ENCODE measurements around the gene MAST4.
A peak's percentile ranks its signal among the peaks of the same experiment; 100 is the strongest.

MAST4 gene

DNA sequence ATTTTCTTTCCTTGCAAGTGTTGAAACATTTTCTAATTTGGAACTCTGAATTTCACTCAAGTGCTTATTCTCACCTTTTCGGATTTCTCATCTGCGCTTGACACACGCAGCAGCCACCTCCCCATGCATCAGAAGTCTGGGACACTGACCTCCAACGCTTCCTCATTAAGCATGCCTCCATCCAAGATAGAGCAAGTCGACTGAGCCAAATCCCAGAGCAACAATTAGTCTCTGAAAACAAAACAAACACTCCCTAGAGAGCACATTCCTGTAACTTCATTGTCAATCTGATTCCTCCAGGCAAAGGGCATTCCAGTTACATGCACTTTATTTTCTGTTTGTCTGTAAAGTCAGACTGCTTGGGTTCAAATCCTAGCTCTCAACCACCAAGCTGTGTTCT, 594.7 kb downstream of the MAST4 start:
- ATAC-seq (replicated peaks) (no peak), DNase-seq (no peak)
- peaks cover 4% of the 10 kb centered on the region for H3K36me3 Mint-ChIP-seq (ENCODE audit: insufficient read depth)
- H3K9me3 Mint-ChIP-seq: no peaks in the 10 kb centered on the region
- H3K4me3 Mint-ChIP-seq: no peak overlapping the region
- no peak overlapping the region for H3K27ac Mint-ChIP-seq
- peaks cover 18 to 24% of the 10 kb centered on the region in 2 donors for H3K4me1 Mint-ChIP-seq (ENCODE audit: low read depth in 2 of 2)
- H3K27me3 Mint-ChIP-seq: no peaks in the 10 kb centered on the region

DNA sequence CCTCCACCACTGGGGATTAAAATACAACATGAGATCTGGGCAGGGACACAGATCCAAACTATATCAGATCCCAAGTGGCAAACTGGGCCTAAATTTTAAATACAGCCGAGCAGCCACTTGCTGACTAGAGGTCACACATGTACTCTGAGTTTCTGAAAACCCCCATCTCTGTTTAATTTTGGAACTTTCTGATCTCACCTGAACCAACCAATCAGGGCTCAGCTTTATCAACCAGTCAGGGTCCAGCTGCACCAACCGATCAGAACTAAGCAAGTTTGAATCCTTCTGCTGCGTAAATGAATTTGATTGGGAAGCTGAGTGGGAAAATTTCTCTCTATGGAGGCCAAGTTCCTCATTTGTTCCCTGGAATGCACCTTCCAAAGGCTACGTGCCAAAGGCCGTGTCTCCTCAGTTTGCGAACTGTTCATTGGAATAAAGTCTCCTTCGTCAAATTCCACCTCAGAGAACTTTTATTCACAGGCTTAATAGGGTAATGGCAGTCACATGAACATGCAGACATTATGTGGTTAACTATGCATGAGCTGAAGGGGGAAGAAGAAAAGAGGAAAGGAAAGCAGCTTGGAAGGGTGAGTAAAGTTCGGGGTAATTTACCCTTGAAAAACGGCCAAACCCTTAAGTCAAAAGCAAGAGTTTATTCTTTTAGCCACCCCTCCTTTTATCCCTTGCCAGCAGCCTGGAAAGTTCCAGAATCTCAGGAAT, 596.7 kb downstream of the MAST4 start:
- H3K27me3 Mint-ChIP-seq: no peaks in the 10 kb centered on the region
- peaks cover 7 to 16% of the 10 kb centered on the region in 2 donors for H3K4me1 Mint-ChIP-seq (ENCODE audit: low read depth in 2 of 2)
- DNase-seq (no peak), ATAC-seq (replicated peaks) (peak; percentile 35)
- H3K4me3 Mint-ChIP-seq: no peak overlapping the region
- peaks cover 4% of the 10 kb centered on the region for H3K36me3 Mint-ChIP-seq (ENCODE audit: insufficient read depth)
- no peak overlapping the region for H3K27ac Mint-ChIP-seq
- no peaks in the 10 kb centered on the region for H3K9me3 Mint-ChIP-seq

DNA sequence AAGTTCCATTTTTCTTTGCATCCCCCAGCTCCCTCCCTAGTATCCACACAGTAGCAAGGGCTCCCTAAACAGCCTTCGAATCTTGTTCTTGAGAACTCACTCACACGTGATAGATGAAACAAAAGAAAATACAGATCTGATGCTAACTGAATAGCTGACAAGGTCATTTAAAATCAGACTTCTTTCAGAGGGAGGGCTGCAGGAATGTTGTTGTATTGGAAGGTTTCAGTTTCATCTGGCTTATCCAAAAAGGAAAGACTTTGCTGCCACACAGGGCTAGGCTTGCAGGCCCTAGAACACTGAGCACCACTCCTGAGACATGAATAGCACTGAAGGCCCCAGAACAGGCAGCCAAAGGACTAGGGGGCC, 597.2 kb downstream of the MAST4 start:
- ATAC-seq (replicated peaks) (no peak), DNase-seq (no peak)
- Mint-ChIP-seq H3K9me3 (no peaks in the 10 kb centered on the region), H3K36me3 (ENCODE audit: insufficient read depth) (peaks cover 4% of the 10 kb centered on the region), H3K27me3 (no peaks in the 10 kb centered on the region), H3K27ac (no peak overlapping the region), H3K4me1 (ENCODE audit: low read depth in 2 of 2) (peaks cover 7 to 12% of the 10 kb centered on the region in 2 donors), H3K4me3 (no peak overlapping the region)

DNA sequence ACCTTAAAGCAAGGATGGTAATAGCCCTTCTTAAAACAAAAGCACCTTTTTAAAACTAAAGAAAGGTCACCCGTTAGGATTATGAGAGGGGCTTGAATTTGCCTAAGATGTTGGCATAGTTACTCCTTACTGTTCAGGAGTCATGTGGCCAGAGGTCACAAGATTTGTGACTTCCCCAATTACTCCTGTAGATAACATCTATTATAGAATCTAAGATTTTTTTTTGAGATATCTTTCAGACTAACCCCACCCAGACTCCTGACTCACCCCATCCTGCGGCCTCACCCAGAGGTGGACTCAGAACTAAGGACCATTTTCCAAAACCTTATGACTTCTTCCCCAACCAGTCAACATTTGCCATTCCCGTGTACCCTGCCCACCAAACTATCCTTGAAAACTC, 598.0 kb downstream of the MAST4 start:
- ATAC-seq (replicated peaks): peak; percentile 24
- Mint-ChIP-seq H3K4me1 (ENCODE audit: low read depth in 2 of 2) (peaks cover 7 to 14% of the 10 kb centered on the region in 2 donors), H3K27ac (no peak overlapping the region), H3K27me3 (no peaks in the 10 kb centered on the region), H3K36me3 (ENCODE audit: insufficient read depth) (peaks cover 4% of the 10 kb centered on the region), H3K4me3 (peak overlapping the region in 1 of 2 donors; percentile 30), H3K9me3 (no peaks in the 10 kb centered on the region)
- DNase-seq: no peak

DNA sequence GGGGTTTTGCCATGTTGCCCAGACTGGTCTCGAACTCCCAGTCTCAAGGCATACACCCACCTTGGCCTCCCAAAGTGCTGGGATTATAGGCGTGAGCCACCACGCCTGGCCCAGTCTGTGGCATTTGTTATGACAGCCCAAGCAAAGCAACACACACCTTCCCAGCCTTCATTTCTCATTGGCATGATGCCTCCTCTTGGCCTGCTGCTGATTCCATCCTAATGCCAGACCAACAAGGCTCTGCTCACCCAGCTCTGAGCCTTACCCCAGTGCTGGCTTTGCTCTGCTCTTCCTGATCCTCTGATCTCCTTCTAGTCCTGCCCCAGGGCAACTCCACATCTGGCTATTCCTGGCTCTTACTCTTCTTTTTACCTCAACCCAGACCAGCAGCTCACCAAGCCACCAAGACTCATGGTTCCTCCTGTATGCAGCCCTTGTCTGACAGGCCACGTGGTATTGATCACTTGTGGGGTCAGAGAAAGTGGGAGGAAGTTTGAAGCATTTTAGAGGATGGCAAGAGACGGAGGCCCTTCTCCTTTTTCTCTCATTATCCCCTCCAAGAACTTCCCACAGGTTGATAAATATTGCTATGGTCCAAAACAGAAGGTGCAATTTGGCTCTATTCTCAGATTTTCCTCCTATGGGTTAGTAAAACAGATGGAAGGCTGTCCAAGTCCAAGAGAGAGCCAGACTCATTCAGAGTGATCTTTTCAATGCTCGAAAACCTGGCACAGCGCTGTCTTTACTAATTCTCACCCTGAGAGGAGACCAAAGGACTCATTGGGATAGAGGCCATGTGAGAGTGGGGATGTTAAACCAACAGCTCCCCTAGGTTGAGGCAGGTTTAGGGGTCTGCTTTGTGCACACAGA, 599.4 kb downstream of the MAST4 start:
- no peak for ATAC-seq (replicated peaks)
- Mint-ChIP-seq H3K4me3 (peak overlapping the region in 1 of 2 donors; percentile 17), H3K4me1 (ENCODE audit: low read depth in 2 of 2) (peaks cover 8 to 24% of the 10 kb centered on the region in 2 donors), H3K36me3 (ENCODE audit: insufficient read depth) (peaks cover 4% of the 10 kb centered on the region), H3K9me3 (no peaks in the 10 kb centered on the region), H3K27ac (no peak overlapping the region), H3K27me3 (no peaks in the 10 kb centered on the region)
- no peak for DNase-seq

DNA sequence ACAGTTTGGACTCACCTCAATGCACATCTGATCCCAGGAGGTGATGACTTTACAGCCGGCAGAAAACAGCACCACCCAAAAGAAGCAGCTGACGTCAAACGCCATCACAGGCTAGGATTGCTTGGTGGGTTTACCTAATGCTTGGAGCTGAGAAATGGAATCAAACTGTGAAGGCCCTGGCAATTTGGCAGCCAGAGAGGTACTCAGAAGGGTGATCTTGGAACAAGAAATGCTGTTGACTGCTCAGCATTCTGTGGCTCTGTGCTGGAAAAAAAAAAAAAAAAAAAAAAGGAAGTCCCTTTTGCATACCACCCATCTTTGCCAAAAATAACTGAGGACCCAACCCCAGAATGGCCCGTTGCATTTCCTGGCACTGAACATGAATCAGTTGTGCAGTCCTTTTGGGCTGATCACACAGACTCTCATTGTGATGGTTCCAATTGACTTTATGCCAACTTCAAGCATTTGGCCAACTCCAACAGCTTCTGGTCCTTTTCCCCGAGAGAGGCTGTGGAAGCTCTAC, 600.4 kb downstream of the MAST4 start, which contains the start of gene CD180:
Gene CD180 (minus strand): TSS at position 263 of the 523 bp plus-strand sequence. CDS start 158 bp downstream, at position 105.
- Mint-ChIP-seq H3K4me3 (peak within 1 kb of the TSS in 1 of 2 donors; percentile 17), H3K9me3 (no peaks in the 10 kb centered on the region), H3K27me3 (no peaks in the 10 kb centered on the region), H3K4me1 (ENCODE audit: low read depth in 2 of 2) (peaks cover 12 to 30% of the 10 kb centered on the region in 2 donors), H3K36me3 (ENCODE audit: insufficient read depth) (peaks cover 4% of the 10 kb centered on the region), H3K27ac (peak within 1 kb of the TSS in 1 of 2 donors; percentile 42)
- no peak for DNase-seq
- no peak for ATAC-seq (replicated peaks)

DNA sequence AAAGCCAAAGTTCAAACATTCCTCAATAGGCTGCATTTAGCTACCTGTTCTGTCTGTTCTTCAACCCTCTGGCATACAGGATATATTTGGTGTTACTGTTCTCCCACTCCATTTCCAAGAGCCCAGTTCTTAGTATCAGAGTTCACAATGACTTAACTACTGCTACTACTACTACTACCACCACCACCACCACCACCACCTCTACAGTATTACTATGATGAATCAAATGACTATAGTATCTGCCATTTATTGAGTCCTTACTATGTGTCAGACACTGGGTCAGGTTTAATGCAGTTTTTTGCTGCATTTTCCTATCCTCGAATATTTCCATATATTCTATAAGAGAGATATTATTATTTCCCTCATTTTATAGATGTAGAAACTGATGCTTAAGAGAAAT, 601.3 kb downstream of the MAST4 start:
- Mint-ChIP-seq H3K4me1 (ENCODE audit: low read depth in 2 of 2) (peaks cover 12 to 30% of the 10 kb centered on the region in 2 donors), H3K36me3 (ENCODE audit: insufficient read depth) (peaks cover 4% of the 10 kb centered on the region), H3K27ac (peak overlapping the region in 1 of 2 donors; percentile 42), H3K4me3 (no peak overlapping the region), H3K27me3 (no peaks in the 10 kb centered on the region), H3K9me3 (no peaks in the 10 kb centered on the region)
- ATAC-seq (replicated peaks) (no peak), DNase-seq (no peak)

DNA sequence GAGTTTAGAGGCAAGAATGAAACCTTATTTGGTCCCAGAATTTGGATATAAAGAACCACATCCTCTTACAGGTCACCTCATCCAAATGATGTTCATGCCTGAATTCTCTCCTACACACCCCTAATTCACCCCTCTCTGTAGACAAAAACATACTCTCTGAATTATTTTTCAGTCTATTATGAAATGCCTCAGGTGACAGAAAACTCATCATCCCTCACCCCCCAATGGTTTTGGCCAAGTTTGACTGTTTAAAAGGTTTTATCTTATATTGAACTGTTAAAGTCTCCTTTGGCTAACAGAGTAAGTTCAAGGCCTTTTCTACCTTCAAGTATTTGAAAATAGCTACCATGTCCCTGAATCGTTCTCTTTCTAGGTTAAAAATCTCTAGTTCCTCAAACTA, 602.7 kb downstream of the MAST4 start:
- Mint-ChIP-seq H3K27ac (peak overlapping the region in 1 of 2 donors; percentile 12), H3K4me1 (ENCODE audit: low read depth in 2 of 2) (peaks cover 12 to 30% of the 10 kb centered on the region in 2 donors), H3K4me3 (no peak overlapping the region), H3K27me3 (no peaks in the 10 kb centered on the region), H3K9me3 (no peaks in the 10 kb centered on the region), H3K36me3 (ENCODE audit: insufficient read depth) (peaks cover 4% of the 10 kb centered on the region)
- DNase-seq: no peak
- ATAC-seq (replicated peaks): no peak

DNA sequence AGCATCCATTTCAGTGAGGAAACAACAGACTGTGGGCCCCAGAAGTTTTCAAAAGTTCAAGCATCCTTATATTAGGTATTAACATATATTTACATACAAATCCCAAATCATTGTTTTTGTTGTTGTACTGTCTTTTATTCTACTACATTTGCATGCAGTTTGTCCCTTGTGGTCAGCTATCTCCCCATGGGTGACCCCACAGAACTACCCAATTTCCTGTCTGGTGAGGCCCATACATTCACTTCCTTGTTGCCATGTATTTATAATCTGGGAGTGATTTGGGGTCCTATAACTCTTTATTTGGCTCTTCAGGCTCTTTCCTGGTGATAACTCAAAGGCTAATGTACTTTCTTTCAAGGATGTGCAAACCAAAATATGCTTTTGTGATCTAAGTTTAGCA, 603.7 kb downstream of the MAST4 start:
- Mint-ChIP-seq H3K4me3 (no peak overlapping the region), H3K4me1 (ENCODE audit: low read depth in 2 of 2) (peaks cover 20 to 39% of the 10 kb centered on the region in 2 donors), H3K27me3 (no peaks in the 10 kb centered on the region), H3K9me3 (no peaks in the 10 kb centered on the region), H3K36me3 (ENCODE audit: insufficient read depth) (peaks cover 4% of the 10 kb centered on the region), H3K27ac (peak overlapping the region in 1 of 2 donors; percentile 35)
- DNase-seq (no peak), ATAC-seq (replicated peaks) (no peak)

DNA sequence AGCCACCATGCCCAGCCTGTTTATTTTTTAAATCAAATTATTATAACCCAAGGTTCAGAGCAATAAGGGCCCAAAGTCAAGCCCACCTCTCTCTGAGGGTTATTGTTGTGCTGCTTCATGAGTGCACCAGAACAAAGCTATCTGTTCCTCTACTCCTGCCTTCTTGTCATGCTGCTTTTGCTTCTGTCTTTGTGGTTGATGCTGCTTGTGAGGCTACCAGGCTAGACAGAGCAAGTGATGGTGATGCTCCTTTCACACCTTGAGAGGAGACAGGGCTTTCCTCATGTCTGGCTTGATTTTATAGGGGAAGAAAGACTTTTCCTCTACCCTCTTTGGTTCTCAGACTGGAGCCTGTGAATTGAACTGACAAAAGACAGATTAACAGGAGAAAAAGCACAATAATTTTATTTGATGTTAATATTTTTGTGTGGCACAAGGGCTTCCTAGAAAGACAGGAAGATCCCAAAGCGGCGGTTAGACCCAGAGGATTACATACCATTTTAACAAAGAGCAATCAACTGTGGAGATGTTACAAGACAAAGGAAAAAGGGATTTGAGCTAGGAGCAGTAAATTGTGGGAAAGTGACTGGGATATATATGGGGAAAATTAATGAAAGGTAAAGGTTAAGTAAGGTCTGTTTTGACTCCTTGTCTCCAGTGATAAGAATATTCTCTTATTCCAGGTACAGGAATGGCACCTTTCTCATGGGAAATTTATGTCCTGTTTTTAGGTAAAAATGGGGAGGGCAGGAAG, 604.8 kb downstream of the MAST4 start:
- H3K9me3 Mint-ChIP-seq: no peaks in the 10 kb centered on the region
- no peaks in the 10 kb centered on the region for H3K36me3 Mint-ChIP-seq (ENCODE audit: insufficient read depth)
- DNase-seq (no peak), ATAC-seq (replicated peaks) (peak; percentile 65)
- no peaks in the 10 kb centered on the region for H3K27me3 Mint-ChIP-seq
- H3K27ac Mint-ChIP-seq: peak overlapping the region in 1 of 2 donors; percentile 90
- peaks cover 26 to 43% of the 10 kb centered on the region in 2 donors for H3K4me1 Mint-ChIP-seq (ENCODE audit: low read depth in 2 of 2)
- no peak overlapping the region for H3K4me3 Mint-ChIP-seq

DNA sequence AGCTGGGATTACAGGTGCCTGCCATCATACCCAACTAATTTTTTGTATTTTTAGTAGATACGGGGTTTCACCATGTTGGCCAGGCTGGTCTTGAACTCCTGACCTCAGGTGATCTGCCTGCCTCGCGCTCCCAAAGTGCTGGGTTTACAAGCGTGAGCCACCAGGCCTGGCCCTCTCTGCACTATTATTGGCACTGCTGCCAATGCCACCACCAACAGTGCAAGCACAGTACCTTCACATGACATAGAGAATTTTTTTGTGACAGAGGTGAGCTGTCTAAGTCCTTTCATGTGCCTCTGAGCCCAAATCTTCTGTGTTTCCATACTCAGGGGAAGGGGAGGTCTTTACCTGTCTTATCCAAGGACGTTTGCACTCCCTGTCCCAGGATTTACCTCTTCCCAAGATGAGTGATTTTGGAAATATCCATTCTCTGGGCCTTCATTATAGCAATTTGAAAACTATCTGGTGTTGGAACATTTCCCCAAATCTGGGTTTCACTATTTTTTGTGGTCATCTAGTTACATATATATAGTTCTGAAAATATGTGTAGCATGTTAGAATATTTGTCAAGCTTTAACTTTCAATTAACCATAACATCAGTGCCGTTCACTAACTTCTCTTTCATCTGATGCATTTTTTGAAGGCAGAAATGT, 605.8 kb downstream of the MAST4 start:
- Mint-ChIP-seq H3K27me3 (no peaks in the 10 kb centered on the region), H3K4me1 (ENCODE audit: low read depth in 2 of 2) (peaks cover 35 to 53% of the 10 kb centered on the region in 2 donors), H3K4me3 (no peak overlapping the region), H3K27ac (no peak overlapping the region), H3K9me3 (no peaks in the 10 kb centered on the region), H3K36me3 (ENCODE audit: insufficient read depth) (peaks cover 4% of the 10 kb centered on the region)
- DNase-seq (no peak), ATAC-seq (replicated peaks) (no peak)

DNA sequence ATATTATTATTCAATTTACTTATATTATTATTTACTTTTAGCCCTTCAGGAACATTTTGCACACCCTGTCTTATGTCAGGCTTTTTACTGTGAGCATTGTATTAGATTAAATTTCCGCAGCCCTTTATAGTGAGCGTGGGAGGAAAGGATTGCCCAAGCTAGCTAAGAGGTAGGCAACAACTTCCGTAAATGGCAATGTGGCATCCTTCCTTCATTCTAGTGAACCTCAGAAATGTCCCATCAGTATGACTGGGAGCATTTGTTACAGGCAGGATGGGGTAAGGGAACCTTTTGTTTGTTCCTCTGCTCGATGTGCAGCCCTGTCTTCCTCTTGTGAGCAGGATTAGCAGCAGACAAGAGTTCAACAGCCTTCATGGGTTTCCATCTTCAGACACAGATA, 606.6 kb downstream of the MAST4 start:
- peaks cover 6% of the 10 kb centered on the region for H3K36me3 Mint-ChIP-seq (ENCODE audit: insufficient read depth)
- H3K27me3 Mint-ChIP-seq: no peaks in the 10 kb centered on the region
- H3K4me1 Mint-ChIP-seq (ENCODE audit: low read depth in 2 of 2): peaks cover 42 to 61% of the 10 kb centered on the region in 2 donors
- H3K27ac Mint-ChIP-seq: peak overlapping the region in 1 of 2 donors; percentile 82
- no peak overlapping the region for H3K4me3 Mint-ChIP-seq
- DNase-seq (no peak), ATAC-seq (replicated peaks) (no peak)
- no peaks in the 10 kb centered on the region for H3K9me3 Mint-ChIP-seq

DNA sequence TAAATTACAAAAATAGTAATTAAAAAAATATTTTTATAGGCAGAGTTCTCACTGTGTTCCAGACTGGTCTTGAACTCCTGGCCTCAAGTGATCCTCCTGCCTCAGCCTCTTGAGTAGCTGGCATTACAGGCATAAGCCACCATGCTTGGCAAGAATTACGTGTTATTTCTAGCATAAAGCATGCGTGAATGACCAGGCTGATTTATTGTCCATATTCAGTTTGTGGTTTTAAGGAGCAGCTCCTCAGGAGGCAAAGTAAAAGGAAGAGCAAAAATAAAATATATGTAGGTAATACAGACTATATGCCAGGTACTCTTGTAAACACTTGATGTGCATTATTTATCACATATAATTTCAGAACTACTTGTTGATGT, 607.5 kb downstream of the MAST4 start:
- Mint-ChIP-seq H3K27me3 (no peaks in the 10 kb centered on the region), H3K36me3 (ENCODE audit: insufficient read depth) (peaks cover 6% of the 10 kb centered on the region), H3K4me3 (no peak overlapping the region), H3K27ac (peak overlapping the region; percentile 82 to 94), H3K4me1 (ENCODE audit: low read depth in 2 of 2) (peaks cover 48 to 65% of the 10 kb centered on the region in 2 donors), H3K9me3 (no peaks in the 10 kb centered on the region)
- DNase-seq (no peak), ATAC-seq (replicated peaks) (no peak)
